Parathyroid adenoma (tissue), 2 donors: ENCODE results near the gene TGM3.

ENCODE experiments used
- H2AFZ ChIP-seq: fragments of 300-600 bp; sonication (generic); one replicate; pipeline ENCODE4 v1.7.0; 2017; ENCODE audit warnings: antibody characterized with exemption, mild to moderate bottlenecking
- H3K27ac ChIP-seq: fragments of 300-600 bp; sonication (generic); one replicate; pipeline ENCODE4 v1.7.0; 2017
- H3K27me3 ChIP-seq: fragments of 300-600 bp; sonication (generic); one replicate; pipeline ENCODE4 v1.7.0; 2017; ENCODE audit warnings: low read length; ENCODE audit not compliant: control insufficient read depth, insufficient read depth
- H3K36me3 ChIP-seq: fragments of 300-600 bp; sonication (generic); one replicate; pipeline ENCODE4 v1.7.0; 2017; ENCODE audit warnings: low read length; ENCODE audit not compliant: control insufficient read depth, insufficient read depth
- H3K4me1 ChIP-seq: fragments of 300-600 bp; sonication (generic); one replicate; pipeline ENCODE4 v1.7.0; 2017; ENCODE audit warnings: control low read depth
- H3K4me2 ChIP-seq: fragments of 300-600 bp; sonication (generic); one replicate; pipeline ENCODE4 v1.7.0; 2017; ENCODE audit warnings: low read length
- H3K4me3 ChIP-seq: fragments of 300-600 bp; sonication (generic); one replicate; pipeline ENCODE4 v1.7.0; 2017; ENCODE audit warnings: low read depth, low read length
- H3K79me2 ChIP-seq: fragments of 300-600 bp; sonication (generic); one replicate; pipeline ENCODE4 v1.7.0; 2017; ENCODE audit warnings: control low read depth
- H3K9ac ChIP-seq: fragments of 300-600 bp; sonication (generic); one replicate; pipeline ENCODE4 v1.7.0; 2017; ENCODE audit warnings: mild to moderate bottlenecking
- H3K9me3 ChIP-seq: fragments of 300-600 bp; sonication (generic); one replicate; pipeline ENCODE4 v1.7.0; 2017; ENCODE audit warnings: low read length; ENCODE audit not compliant: control insufficient read depth
- CTCF ChIP-seq: fragments of 300-600 bp; sonication (generic); IDR thresholded peaks from one replicate; pipeline ENCODE4 v1.7.0; 2017; ENCODE audit warnings: antibody characterized with exemption, mild to moderate bottlenecking
- donor health status: primary hyperparathyroidism.

Gene TGM3

GRCh38 chr20:2387180-2387577 is 91.4 kb downstream of the TGM3 start:
- no peaks in the 10 kb centered on the region for H3K9me3 ChIP-seq
- TF ChIP-seq CTCF = no peak
- no peaks in the 10 kb centered on the region for H3K79me2 ChIP-seq
- H3K36me3 ChIP-seq = no peaks in the 10 kb centered on the region
- no peak overlapping the region for H2AFZ ChIP-seq
- no peaks in the 10 kb centered on the region for H3K27me3 ChIP-seq
- no peak overlapping the region for H3K4me2 ChIP-seq
- H3K4me1 ChIP-seq = no peaks in the 10 kb centered on the region
- no peak overlapping the region for H3K4me3 ChIP-seq
- H3K27ac ChIP-seq = no peak overlapping the region
- H3K9ac ChIP-seq = no peak overlapping the region

GRCh38 chr20:2387580-2387979 is 91.8 kb downstream of the TGM3 start:
- H3K4me1 ChIP-seq = no peaks in the 10 kb centered on the region
- no peak overlapping the region for H3K4me2 ChIP-seq

More at GRCh38 chr20:2387580-2387979, 91.8 kb downstream of the TGM3 start:
- Histone ChIP-seq H3K9ac (no peak overlapping the region), H3K9me3 (no peaks in the 10 kb centered on the region), H3K27me3 (no peaks in the 10 kb centered on the region), H3K4me3 (no peak overlapping the region), H3K36me3 (no peaks in the 10 kb centered on the region), H3K79me2 (no peaks in the 10 kb centered on the region), H2AFZ (no peak overlapping the region), H3K27ac (no peak overlapping the region)
- no peak for TF ChIP-seq CTCF
